HG03432 (cell line): ENCODE results near the gene SLC16A9.
"Not testable (repeated sequence)": the region's sequence is repeated elsewhere in the genome, so short reads cannot be mapped to it uniquely, and the experiment has no call there.

ENCODE experiments used
- ATAC-seq: cut with Tn5 transposase; IDR thresholded peaks from one replicate; pipeline ENCODE4 v1.9.1; 2021; ENCODE audit warnings: mild to moderate bottlenecking, moderate library complexity; ENCODE audit not compliant: unreplicated experiment

Gene SLC16A9

GRCh38 chr10:59709395-59710125, at the start of gene SLC16A9:
SLC16A9 (minus strand) TSS chr10:59709850; CDS start chr10:59684291, 25,559 bp downstream.
- peak; percentile 93 for ATAC-seq

- no peak for ATAC-seq
These were observed 48.3 kb upstream of the SLC16A9 start for GRCh38 chr10:59757966-59758365.

- ATAC-seq: no peak
These were observed 45.3 kb upstream of the SLC16A9 start for GRCh38 chr10:59754951-59755350.

- ATAC-seq: no peak
These were observed 43.6 kb upstream of the SLC16A9 start, which contains the start of gene MRLN for GRCh38 chr10:59753267-59753666. MRLN (minus strand) TSS chr10:59753455.

- no peak for ATAC-seq
These were observed 42.8 kb upstream of the SLC16A9 start for GRCh38 chr10:59752278-59752940.

GRCh38 chr10:59750155-59750945, 40.7 kb upstream of the SLC16A9 start:
- ATAC-seq: no peak

GRCh38 chr10:59748834-59749233, 39.2 kb upstream of the SLC16A9 start:
- ATAC-seq: peak; percentile 91

- ATAC-seq: no peak
These were observed 35.6 kb upstream of the SLC16A9 start for GRCh38 chr10:59745163-59745650.

- not testable (repeated sequence) for ATAC-seq
These were observed 35.1 kb upstream of the SLC16A9 start for GRCh38 chr10:59744762-59745161.

- not testable (repeated sequence) for ATAC-seq
These were observed 34.5 kb upstream of the SLC16A9 start for GRCh38 chr10:59744156-59744555.

- no peak for ATAC-seq
These were observed 31.9 kb upstream of the SLC16A9 start for GRCh38 chr10:59741583-59741982.

GRCh38 chr10:59741048-59741447, 31.4 kb upstream of the SLC16A9 start:
- no peak for ATAC-seq

GRCh38 chr10:59736749-59737148, 27.1 kb upstream of the SLC16A9 start:
- no peak for ATAC-seq

- no peak for ATAC-seq
These were observed 25.6 kb upstream of the SLC16A9 start for GRCh38 chr10:59735296-59735695.

- no peak for ATAC-seq
These were observed 24.4 kb upstream of the SLC16A9 start for GRCh38 chr10:59734014-59734462.

GRCh38 chr10:59733321-59734013, 23.8 kb upstream of the SLC16A9 start:
- ATAC-seq: not testable (repeated sequence)

GRCh38 chr10:59732849-59733248, 23.2 kb upstream of the SLC16A9 start:
- ATAC-seq: not testable (repeated sequence)

- ATAC-seq: not testable (repeated sequence)
These were observed 19.5 kb upstream of the SLC16A9 start for GRCh38 chr10:59729167-59729566.

- no peak for ATAC-seq
These were observed 14.7 kb upstream of the SLC16A9 start for GRCh38 chr10:59724098-59724938.

- ATAC-seq: no peak
These were observed 10.7 kb upstream of the SLC16A9 start for GRCh38 chr10:59720377-59720776.
